Neural cell (in vitro differentiated cells): ENCODE measurements around the gene BTNL8.

Experiments
- EP300 ChIP-seq: fragments of 450-650 bp; conservative IDR thresholded peaks from 2 replicates; pipeline ENCODE4 v1.6.1; 2014; ENCODE audit warnings: antibody characterized with exemption, mild to moderate bottlenecking, moderate library complexity; ENCODE audit not compliant: poor library complexity, severe bottlenecking
- EZH2 ChIP-seq: fragments of 200-600, 300-800 bp; shearing (Covaris generic), sonication (generic); IDR thresholded peaks from 2 replicates; pipeline ENCODE4 v1.6.1; 2014; ENCODE audit warnings: antibody characterized with exemption, low read length, borderline replicate concordance, mild to moderate bottlenecking; ENCODE audit not compliant: insufficient read depth, poor library complexity, severe bottlenecking
- POLR2AphosphoS5 ChIP-seq: IDR thresholded peaks from 2 replicates; pipeline ENCODE4 v1.6.1; 2012
- RAD21 ChIP-seq: fragments of 450-650 bp; conservative IDR thresholded peaks from 2 replicates; pipeline ENCODE4 v1.6.1; 2014; ENCODE audit warnings: antibody characterized with exemption, mild to moderate bottlenecking, moderate library complexity
- TF ChIP-seq, protein P1 (sequence below): fragments of 450-650 bp; IDR thresholded peaks from 2 replicates; pipeline ENCODE4 v1.5.1; 2014; ENCODE audit warnings: antibody characterized with exemption, mild to moderate bottlenecking, moderate library complexity; ENCODE audit not compliant: poor library complexity, severe bottlenecking
- TF ChIP-seq, protein P2 (sequence below): IDR thresholded peaks from 2 replicates; pipeline ENCODE4 v1.6.1; 2012; ENCODE audit warnings: borderline replicate concordance

DNA sequence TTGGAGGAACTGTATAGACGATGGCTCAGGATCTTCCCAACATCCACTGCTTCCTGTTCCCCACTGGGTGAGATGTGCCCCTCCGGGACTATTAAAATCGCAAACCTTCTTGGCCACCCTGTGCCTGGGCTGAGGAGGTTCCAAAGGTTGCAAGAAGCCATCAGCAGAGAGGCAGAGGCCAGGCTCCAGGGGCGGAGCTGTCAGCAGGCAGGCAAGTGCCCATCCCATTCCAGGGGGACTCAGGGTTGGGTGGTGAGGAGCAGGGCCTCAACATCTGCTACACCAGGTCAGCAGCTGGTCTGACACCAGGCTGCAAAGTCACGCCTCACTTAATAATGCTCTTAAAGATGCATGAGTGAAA lies 91.9 kb downstream of the BTNL8 start:
- TF ChIP-seq RAD21, result no peak
- TF ChIP-seq, protein P1, sequence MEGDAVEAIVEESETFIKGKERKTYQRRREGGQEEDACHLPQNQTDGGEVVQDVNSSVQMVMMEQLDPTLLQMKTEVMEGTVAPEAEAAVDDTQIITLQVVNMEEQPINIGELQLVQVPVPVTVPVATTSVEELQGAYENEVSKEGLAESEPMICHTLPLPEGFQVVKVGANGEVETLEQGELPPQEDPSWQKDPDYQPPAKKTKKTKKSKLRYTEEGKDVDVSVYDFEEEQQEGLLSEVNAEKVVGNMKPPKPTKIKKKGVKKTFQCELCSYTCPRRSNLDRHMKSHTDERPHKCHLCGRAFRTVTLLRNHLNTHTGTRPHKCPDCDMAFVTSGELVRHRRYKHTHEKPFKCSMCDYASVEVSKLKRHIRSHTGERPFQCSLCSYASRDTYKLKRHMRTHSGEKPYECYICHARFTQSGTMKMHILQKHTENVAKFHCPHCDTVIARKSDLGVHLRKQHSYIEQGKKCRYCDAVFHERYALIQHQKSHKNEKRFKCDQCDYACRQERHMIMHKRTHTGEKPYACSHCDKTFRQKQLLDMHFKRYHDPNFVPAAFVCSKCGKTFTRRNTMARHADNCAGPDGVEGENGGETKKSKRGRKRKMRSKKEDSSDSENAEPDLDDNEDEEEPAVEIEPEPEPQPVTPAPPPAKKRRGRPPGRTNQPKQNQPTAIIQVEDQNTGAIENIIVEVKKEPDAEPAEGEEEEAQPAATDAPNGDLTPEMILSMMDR, result no peak
- no peak for TF ChIP-seq EP300
- TF ChIP-seq, protein P2, sequence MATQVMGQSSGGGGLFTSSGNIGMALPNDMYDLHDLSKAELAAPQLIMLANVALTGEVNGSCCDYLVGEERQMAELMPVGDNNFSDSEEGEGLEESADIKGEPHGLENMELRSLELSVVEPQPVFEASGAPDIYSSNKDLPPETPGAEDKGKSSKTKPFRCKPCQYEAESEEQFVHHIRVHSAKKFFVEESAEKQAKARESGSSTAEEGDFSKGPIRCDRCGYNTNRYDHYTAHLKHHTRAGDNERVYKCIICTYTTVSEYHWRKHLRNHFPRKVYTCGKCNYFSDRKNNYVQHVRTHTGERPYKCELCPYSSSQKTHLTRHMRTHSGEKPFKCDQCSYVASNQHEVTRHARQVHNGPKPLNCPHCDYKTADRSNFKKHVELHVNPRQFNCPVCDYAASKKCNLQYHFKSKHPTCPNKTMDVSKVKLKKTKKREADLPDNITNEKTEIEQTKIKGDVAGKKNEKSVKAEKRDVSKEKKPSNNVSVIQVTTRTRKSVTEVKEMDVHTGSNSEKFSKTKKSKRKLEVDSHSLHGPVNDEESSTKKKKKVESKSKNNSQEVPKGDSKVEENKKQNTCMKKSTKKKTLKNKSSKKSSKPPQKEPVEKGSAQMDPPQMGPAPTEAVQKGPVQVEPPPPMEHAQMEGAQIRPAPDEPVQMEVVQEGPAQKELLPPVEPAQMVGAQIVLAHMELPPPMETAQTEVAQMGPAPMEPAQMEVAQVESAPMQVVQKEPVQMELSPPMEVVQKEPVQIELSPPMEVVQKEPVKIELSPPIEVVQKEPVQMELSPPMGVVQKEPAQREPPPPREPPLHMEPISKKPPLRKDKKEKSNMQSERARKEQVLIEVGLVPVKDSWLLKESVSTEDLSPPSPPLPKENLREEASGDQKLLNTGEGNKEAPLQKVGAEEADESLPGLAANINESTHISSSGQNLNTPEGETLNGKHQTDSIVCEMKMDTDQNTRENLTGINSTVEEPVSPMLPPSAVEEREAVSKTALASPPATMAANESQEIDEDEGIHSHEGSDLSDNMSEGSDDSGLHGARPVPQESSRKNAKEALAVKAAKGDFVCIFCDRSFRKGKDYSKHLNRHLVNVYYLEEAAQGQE, result no peak
- TF ChIP-seq POLR2AphosphoS5, result no peak
- no peak for TF ChIP-seq EZH2
